Measurements from ENCODE around the gene PLA2G3.
"Not testable (repeated sequence)": the region's sequence is repeated elsewhere in the genome, so short reads cannot be mapped to it uniquely, and the experiment has no call there.

The PLA2G3 gene

DNA sequence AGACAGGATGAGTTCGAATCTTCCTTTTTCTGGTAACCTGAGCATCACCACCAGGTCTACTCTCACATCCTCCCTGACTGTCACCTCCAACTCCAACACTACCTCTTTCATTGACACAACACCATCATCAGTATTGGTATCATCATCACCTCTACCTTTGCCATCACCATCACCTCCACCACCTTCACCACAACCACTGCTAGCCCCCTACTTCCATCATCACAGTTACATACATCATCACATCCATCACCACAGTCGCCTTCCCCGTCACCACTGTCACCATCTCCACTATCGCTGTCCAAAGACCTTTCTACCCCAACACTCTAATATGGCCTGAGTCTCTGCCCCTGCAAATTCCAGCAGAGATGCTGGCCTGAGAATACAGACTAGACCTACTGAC lies 18.9 kb downstream of the PLA2G3 start:
- TF ChIP-seq, protein P1, sequence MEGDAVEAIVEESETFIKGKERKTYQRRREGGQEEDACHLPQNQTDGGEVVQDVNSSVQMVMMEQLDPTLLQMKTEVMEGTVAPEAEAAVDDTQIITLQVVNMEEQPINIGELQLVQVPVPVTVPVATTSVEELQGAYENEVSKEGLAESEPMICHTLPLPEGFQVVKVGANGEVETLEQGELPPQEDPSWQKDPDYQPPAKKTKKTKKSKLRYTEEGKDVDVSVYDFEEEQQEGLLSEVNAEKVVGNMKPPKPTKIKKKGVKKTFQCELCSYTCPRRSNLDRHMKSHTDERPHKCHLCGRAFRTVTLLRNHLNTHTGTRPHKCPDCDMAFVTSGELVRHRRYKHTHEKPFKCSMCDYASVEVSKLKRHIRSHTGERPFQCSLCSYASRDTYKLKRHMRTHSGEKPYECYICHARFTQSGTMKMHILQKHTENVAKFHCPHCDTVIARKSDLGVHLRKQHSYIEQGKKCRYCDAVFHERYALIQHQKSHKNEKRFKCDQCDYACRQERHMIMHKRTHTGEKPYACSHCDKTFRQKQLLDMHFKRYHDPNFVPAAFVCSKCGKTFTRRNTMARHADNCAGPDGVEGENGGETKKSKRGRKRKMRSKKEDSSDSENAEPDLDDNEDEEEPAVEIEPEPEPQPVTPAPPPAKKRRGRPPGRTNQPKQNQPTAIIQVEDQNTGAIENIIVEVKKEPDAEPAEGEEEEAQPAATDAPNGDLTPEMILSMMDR (IDR thresholded peaks at IDR 0.05; ENCODE audit: control insufficient read depth, extremely low read depth, insufficient read depth), result no peak
- no peak for DNase-seq (ENCODE audit: low read depth)
- H3K4me3 ChIP-seq (ENCODE audit: low read depth, low read length), result no peak overlapping the region

DNA sequence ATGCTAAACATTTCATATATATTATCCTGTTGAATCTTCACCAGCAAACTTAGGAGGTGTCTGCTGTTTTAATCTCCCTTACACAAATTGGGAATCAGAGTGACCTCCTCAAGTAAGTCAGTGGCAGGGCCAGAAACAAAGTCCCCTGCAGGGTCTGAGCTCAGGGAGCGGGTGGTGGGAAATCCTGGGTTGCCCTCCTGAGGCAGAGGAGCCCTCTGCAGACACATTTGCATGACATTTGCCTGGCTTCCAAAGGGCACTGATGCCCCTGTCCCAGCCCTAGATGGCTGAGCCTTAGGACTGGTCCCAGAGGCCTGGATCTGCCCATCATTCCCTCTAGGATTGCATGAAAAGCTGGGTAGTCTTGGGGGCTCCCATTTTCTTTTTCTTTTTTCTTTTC lies 19.7 kb downstream of the PLA2G3 start:
- no peak for DNase-seq (ENCODE audit: low read depth)
- no peak overlapping the region for H3K4me3 ChIP-seq (ENCODE audit: low read depth, low read length)
- TF ChIP-seq, protein P1 (IDR thresholded peaks at IDR 0.05; ENCODE audit: control insufficient read depth, extremely low read depth, insufficient read depth), result no peak

DNA sequence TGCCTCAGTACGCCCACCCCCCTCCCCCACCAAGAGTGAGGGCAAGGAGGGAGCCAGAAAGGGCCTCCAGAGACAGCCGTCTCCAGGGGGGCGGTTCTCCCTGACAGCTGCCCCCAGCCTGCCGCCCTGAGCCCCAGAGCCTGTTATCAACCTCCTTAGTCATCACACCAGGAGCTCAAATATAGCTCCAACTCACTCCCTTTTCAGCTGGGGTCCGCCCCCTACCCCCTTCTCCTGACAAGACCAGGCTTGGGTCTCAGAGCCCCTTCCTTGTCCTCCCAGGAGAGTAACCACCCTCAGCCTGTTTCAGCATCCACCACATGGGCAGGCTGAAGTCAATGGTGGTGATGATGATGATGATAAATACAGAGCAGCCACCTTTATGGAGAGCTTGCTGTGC lies 20.1 kb downstream of the PLA2G3 start:
- DNase-seq (ENCODE audit: low read depth), result no peak
- TF ChIP-seq, protein P1 (IDR thresholded peaks at IDR 0.05; ENCODE audit: control insufficient read depth, extremely low read depth, insufficient read depth), result no peak
- H3K4me3 ChIP-seq (ENCODE audit: low read depth, low read length), result no peak overlapping the region

DNA sequence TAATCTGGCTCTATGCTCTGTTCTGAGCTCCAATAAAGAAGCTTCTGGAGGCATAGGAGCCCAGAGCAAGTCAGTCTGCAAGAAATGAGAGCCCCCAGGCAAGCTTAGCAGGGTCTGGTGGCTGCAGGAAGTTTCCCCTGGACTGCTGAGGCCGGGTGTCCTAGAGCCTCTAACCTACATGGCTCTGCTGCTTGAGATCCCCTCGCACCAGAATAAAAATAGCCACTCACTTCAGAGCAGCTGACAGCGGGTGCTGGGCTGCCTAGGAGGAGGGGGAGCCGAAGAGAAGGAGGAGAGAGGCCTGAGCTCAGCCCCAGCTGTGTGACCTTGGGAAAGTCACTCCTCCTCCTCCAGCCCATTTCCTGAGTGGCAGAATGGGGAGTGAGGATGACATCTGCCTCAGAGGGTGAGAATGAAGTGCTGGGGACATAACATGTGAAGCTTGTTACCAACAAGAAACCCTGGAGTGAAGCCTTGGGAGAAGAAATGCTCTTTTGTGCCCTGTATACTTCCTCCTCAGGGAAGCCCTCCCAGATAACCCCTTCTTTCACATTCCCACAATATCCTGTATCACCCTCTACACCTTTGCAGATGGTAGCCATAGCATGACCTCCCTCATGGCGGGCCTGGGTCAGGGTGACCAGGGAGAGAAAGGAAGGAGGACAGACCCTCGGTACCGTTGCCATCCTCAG lies 21.1 kb downstream of the PLA2G3 start:
- DNase-seq (ENCODE audit: low read depth), result no peak
- TF ChIP-seq, protein P1 (IDR thresholded peaks at IDR 0.05; ENCODE audit: control insufficient read depth, extremely low read depth, insufficient read depth), result no peak

DNA sequence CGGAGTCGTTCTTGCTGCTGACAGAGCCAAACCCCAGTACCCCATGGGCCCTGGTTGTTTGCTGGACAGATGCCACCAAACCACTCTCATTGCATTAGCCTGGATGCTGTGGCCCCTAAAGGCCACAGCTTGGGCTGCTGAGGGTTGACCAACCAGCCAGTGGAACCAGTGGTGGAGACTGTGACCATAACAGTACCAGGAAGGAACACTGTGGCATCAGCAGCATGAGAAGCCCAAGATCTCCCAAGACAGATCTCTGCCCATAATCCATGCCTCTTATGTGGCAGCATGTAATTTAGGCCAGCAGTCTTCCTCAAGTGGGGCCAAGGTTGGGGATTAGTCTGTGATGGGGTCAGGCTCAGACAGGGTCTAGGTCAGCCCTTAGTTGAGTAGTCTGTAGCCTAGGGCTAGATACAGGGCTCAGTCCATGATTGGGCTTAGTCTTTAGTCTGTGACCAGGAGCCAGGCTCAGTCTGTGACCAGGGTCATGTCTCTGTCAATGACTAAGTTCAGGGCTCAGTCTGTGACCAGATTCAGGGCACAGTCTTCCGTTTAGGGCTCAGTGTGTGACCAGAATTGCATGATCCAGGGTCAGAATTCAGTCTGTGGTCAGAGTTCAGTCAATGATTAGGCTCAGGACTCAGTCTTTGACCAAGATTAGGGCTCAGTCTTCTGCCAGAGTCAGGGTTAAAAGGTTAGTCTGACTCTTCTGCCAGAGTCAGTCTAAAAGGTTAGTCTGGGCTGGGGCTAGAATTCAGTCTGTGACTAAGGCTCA lies 22.1 kb downstream of the PLA2G3 start:
- H3K4me3 ChIP-seq (ENCODE audit: low read depth, low read length), result no peak overlapping the region
- DNase-seq (ENCODE audit: low read depth), result no peak
- TF ChIP-seq, protein P1 (IDR thresholded peaks at IDR 0.05; ENCODE audit: control insufficient read depth, extremely low read depth, insufficient read depth), result no peak

More for the DNA sequence above, 21.1 kb downstream of the PLA2G3 start:
- H3K4me3 ChIP-seq (ENCODE audit: low read depth, low read length), result no peak overlapping the region

DNA sequence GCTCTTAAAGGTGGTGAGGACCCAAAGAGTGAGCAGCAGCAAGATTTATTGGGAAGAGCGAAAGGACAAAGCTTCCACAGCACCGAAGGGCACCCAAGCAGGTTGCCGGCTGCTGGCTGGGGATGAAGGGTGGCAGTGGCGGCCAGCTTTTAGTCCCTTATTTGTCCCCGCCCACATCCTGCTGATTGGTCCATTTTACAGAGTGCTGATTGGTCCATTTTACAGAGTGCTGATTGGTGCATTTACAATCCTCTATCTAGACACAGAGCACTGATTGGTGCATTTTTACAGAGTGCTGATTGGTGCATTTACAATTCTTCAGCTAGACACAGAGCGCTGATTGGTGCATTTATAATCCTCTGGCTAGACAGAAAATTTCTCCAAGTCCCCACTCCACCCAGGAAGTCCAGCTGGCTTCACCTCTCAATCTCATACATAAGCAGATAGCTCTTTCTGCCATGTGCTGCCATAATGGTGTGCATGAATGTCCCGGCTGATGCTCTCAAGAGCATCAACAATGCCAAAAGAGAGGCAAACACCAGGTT lies 27.7 kb downstream of the PLA2G3 start:
- H3K4me3 ChIP-seq (ENCODE audit: low read depth, low read length); DNase-seq (ENCODE audit: low read depth): not testable (repeated sequence)

DNA sequence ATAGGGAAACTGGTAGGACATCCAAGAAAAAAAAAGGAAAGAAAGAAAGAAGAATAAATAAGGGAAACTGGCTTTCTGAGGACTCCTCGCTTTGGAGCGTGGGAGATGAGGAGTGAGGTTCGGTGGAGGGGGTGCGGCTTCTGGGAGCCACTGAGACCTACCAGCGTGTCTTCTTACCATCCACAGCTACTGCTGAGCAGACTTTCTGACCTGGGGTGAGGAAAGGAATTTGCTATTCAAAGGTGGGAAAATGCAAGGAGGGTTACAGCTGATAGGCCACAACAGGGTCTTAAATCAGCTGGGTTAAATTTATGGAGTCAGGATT lies 32.5 kb downstream of the PLA2G3 start:
- H3K4me3 ChIP-seq (ENCODE audit: low read depth, low read length), result peak overlapping the region; percentile 43
- no peak for DNase-seq (ENCODE audit: low read depth)
- TF ChIP-seq, protein P1 (IDR thresholded peaks at IDR 0.05; ENCODE audit: control insufficient read depth, extremely low read depth, insufficient read depth), result no peak
